KMS-11 (cell line): Measurements from ENCODE around the gene RAP1GAP2.

Experiments
- H2AFZ ChIP-seq: fragments of 200-600 bp; sonication (generic); 2 replicates; pipeline ENCODE4 v1.6.1; 2016; ENCODE audit warnings: antibody characterized with exemption, mixed run types, low read depth
- H3K27ac ChIP-seq: fragments of 200-600 bp; sonication (generic); 2 replicates; pipeline ENCODE4 v1.6.1; 2016; ENCODE audit warnings: mild to moderate bottlenecking, mixed run types
- H3K27me3 ChIP-seq: fragments of 200-600 bp; sonication (generic); 2 replicates; pipeline ENCODE4 v1.6.1; 2017; ENCODE audit warnings: mild to moderate bottlenecking, low read depth, mixed run types, moderate library complexity; ENCODE audit not compliant: insufficient read depth
- H3K36me3 ChIP-seq: fragments of 200-600 bp; sonication (generic); 2 replicates; pipeline ENCODE4 v1.6.1; 2017; ENCODE audit warnings: mild to moderate bottlenecking, mixed run types; ENCODE audit not compliant: insufficient read depth
- H3K4me1 ChIP-seq: fragments of 200-600 bp; sonication (generic); 2 replicates; pipeline ENCODE4 v1.6.1; 2016; ENCODE audit warnings: mild to moderate bottlenecking, low read depth, mixed run types; ENCODE audit not compliant: poor library complexity, severe bottlenecking
- H3K4me2 ChIP-seq: fragments of 200-600 bp; sonication (generic); 2 replicates; pipeline ENCODE4 v1.7.0; 2016; ENCODE audit warnings: mild to moderate bottlenecking, mixed run types
- H3K4me3 ChIP-seq: fragments of 200-600 bp; sonication (generic); IDR thresholded peaks from 2 replicates; pipeline ENCODE4 v1.6.1; 2017; ENCODE audit warnings: low read depth, low read length, mixed read lengths; ENCODE audit not compliant: insufficient read depth
- H3K79me2 ChIP-seq: fragments of 200-600 bp; sonication (generic); 2 replicates; pipeline ENCODE4 v1.6.1; 2016; ENCODE audit warnings: low read depth, mixed run types; ENCODE audit not compliant: insufficient read depth
- H3K9ac ChIP-seq: fragments of 200-600 bp; sonication (generic); 2 replicates; pipeline ENCODE4 v1.6.1; 2016; ENCODE audit warnings: mild to moderate bottlenecking, mixed run types
- H4K20me1 ChIP-seq: fragments of 200-600 bp; sonication (generic); 2 replicates; pipeline ENCODE4 v1.6.1; 2016; ENCODE audit warnings: mild to moderate bottlenecking, mixed run types; ENCODE audit not compliant: insufficient read depth
- CTCF ChIP-seq: fragments of 200-600 bp; sonication (generic); conservative IDR thresholded peaks from 2 replicates; pipeline ENCODE4 v1.6.1; 2017; ENCODE audit warnings: low read depth, mild to moderate bottlenecking, antibody characterized with exemption, low read length, moderate library complexity, mixed read lengths

The RAP1GAP2 gene

DNA sequence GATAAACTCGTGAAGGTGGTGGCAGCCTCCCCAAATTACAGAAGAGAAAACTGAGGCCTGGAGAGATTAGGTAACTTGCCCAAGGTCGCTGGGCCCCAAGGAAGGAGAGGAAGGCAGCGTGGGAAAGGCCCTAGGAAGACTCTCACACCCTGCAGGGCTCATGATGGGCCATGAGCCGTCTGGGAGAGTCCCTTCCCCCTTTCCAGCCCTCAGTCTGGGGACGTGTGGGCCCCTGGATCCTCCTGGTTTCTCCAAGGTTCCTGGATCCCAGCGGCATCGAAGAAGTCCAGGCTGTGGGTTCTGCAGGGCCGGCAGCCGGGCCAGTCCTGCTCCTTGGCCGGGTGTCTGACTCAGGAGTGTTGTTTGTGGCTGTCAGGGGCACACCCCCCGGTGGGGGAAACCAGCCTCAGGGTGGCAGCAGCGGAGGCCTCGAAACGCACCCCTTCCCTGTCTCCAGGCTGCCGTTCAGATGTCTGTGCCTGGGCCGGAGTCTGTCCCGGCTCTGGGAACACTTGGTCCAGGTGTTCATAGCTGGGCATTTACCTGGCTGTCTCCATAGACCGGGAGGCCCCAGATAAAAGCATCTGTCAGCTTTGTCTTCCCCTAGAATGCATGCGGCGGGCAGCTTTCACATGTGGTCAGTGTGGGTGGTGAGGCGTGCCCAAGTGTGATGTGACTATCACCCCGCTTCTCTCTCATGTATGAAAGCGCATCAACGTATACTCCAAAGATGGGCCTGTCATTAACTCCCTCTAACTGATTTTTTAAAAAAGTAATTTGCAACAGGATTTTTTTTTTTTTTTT is 3.7 kb upstream of the RAP1GAP2 start:
- Histone ChIP-seq H3K27ac (no peak overlapping the region), H4K20me1 (no peaks in the 10 kb centered on the region), H3K79me2 (no peaks in the 10 kb centered on the region), H3K4me1 (no peaks in the 10 kb centered on the region), H3K4me3 (no peak overlapping the region), H3K4me2 (no peak overlapping the region), H3K36me3 (no peaks in the 10 kb centered on the region), H3K9ac (no peak overlapping the region), H2AFZ (no peak overlapping the region), H3K27me3 (peaks cover 26% of the 10 kb centered on the region)
- TF ChIP-seq CTCF, result no peak

DNA sequence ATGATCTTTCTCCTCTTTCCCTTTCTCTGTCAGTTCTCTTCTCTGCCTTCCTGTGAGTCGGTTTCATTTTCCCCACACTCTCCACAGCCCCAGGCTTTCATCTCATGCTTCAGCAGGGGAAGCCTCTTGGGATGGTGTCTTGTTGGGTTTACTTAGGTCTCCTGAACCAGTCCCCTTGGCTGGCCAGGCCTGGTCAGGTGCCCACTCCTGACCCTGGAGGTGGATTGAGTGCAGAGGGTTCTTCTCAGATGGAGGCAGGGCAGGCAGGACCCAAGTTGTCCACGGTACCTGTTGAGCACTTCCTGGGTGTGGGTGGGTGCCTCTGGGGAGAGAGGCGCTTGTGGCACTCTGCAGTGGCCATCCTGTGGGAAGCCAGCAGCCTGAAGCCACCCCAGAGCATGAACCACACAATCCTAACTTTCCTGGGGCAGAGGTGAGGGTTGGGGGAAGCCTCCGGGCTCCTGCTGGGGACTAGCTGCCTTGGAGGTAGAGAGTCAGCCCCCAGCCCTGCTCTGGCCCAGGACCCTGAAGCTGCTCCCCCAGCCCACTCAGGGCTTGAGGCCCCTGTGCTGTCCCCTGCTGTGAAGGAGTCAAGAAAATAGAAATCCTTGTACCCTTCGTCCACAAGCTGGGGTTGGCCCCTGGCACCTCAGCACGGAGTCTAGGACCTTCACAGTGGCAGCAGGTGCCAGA is 2.0 kb upstream of the RAP1GAP2 start:
- TF ChIP-seq CTCF, result no peak
- no peak overlapping the region for H3K4me3 ChIP-seq
- no peaks in the 10 kb centered on the region for H4K20me1 ChIP-seq
- no peak overlapping the region for H3K27ac ChIP-seq
- H2AFZ ChIP-seq, result no peak overlapping the region
- H3K4me1 ChIP-seq, result no peaks in the 10 kb centered on the region
- H3K36me3 ChIP-seq, result no peaks in the 10 kb centered on the region
- H3K9ac ChIP-seq, result no peak overlapping the region
- peaks cover 27% of the 10 kb centered on the region for H3K27me3 ChIP-seq
- H3K79me2 ChIP-seq, result no peaks in the 10 kb centered on the region
- H3K4me2 ChIP-seq, result no peak overlapping the region

- Histone ChIP-seq H3K27ac (no peak overlapping the region), H4K20me1 (no peaks in the 10 kb centered on the region), H3K36me3 (no peaks in the 10 kb centered on the region), H3K4me2 (no peak overlapping the region), H3K79me2 (no peaks in the 10 kb centered on the region), H3K4me3 (no peak overlapping the region), H3K27me3 (peaks cover 34% of the 10 kb centered on the region), H2AFZ (no peak overlapping the region; the same call in 1 of the 2 replicates), H3K4me1 (no peaks in the 10 kb centered on the region), H3K9ac (no peak overlapping the region)
- TF ChIP-seq CTCF, result no peak
Observed at GRCh38 chr17:2795441-2796163, 636 bp upstream of the RAP1GAP2 start.

GRCh38 chr17:2797226-2797625 is 988 bp downstream of the RAP1GAP2 start:
- H3K4me1 ChIP-seq, result no peaks in the 10 kb centered on the region
- TF ChIP-seq CTCF, result no peak
- no peaks in the 10 kb centered on the region for H3K36me3 ChIP-seq
- H3K4me2 ChIP-seq, result no peak overlapping the region
- H3K27me3 ChIP-seq, result peaks cover 34% of the 10 kb centered on the region
- H3K27ac ChIP-seq, result no peak overlapping the region
- H3K9ac ChIP-seq, result no peak overlapping the region
- no peak overlapping the region for H2AFZ ChIP-seq
- no peak overlapping the region for H3K4me3 ChIP-seq
- H3K79me2 ChIP-seq, result no peaks in the 10 kb centered on the region
- no peaks in the 10 kb centered on the region for H4K20me1 ChIP-seq
